Fibroblast of villous mesenchyme (primary cell): Measurements from ENCODE around the gene SYNM. TPM values are rescaled to one million over a fixed set of nuclear protein-coding genes. Genes with fewer than 3 reads are reported as not detected.
"Not testable (repeated sequence)": the region's sequence is repeated elsewhere in the genome, so short reads cannot be mapped to it uniquely, and the experiment has no call there.

Experiments
- DNase-seq: peaks from one replicate; pipeline ENCODE4 v3.0.0-alpha.2; 2010; ENCODE audit warnings: low read depth
- H3K4me3 ChIP-seq: 2 replicates; pipeline ENCODE4 v1.5.1; 2011; ENCODE audit warnings: low read depth, mild to moderate bottlenecking, low read length
- CTCF ChIP-seq: IDR thresholded peaks from 2 replicates; pipeline ENCODE4 v1.5.1; 2012; ENCODE audit warnings: low read depth, mild to moderate bottlenecking, low read length; ENCODE audit not compliant: insufficient read depth
- total RNA-seq: library from RNA; depleted of rRNA; stranded (reverse); fragments of >200 nt; gene quantifications from 2 replicates; pipeline ENCODE4 v1.2.3, GENCODE V29; 2012

SYNM gene
- total RNA-seq = 5.6 and 8.4 TPM in 2 replicates

- peak within 1 kb of the TSS; percentile 60 for H3K4me3 ChIP-seq
- DNase-seq = peak; percentile 84
- TF ChIP-seq CTCF = peak; percentile 55
Measured at GRCh38 chr15:99104788-99105513, at the start of gene SYNM. Gene SYNM, plus strand, starts transcription at chr15:99105080. Its CDS starts 120 bp downstream, at chr15:99105200.

GRCh38 chr15:99055555-99056134, 49.2 kb upstream of the SYNM start:
- H3K4me3 ChIP-seq = no peak overlapping the region
- DNase-seq = no peak
- no peak for TF ChIP-seq CTCF

GRCh38 chr15:99057020-99057419, 47.9 kb upstream of the SYNM start:
- DNase-seq = no peak
- H3K4me3 ChIP-seq = no peak overlapping the region

GRCh38 chr15:99057697-99058420, 47.0 kb upstream of the SYNM start:
- no peak for TF ChIP-seq CTCF
- no peak overlapping the region for H3K4me3 ChIP-seq
- DNase-seq = no peak

More at GRCh38 chr15:99057020-99057419, 47.9 kb upstream of the SYNM start:
- TF ChIP-seq CTCF = no peak

GRCh38 chr15:99058421-99058870, 46.4 kb upstream of the SYNM start:
- H3K4me3 ChIP-seq = peak overlapping the region; percentile 58
- no peak for DNase-seq
- no peak for TF ChIP-seq CTCF

GRCh38 chr15:99059010-99059981, 45.6 kb upstream of the SYNM start:
- DNase-seq = peak; percentile 84
- peak; percentile 45 for TF ChIP-seq CTCF
- H3K4me3 ChIP-seq = peak overlapping the region; percentile 58

- not testable (repeated sequence) for H3K4me3 ChIP-seq, DNase-seq
Measured at GRCh38 chr15:99060186-99060585, 44.7 kb upstream of the SYNM start.
